ENCODE results near the gene PLS1. TPM values are rescaled to one million over a fixed set of nuclear protein-coding genes. Genes with fewer than 3 reads are reported as not detected.

PLS1 gene
- total and polyA plus RNA-seq, 2 of the 8 experiments (the other 6 are each of a cell fraction or from before 2014, with no cell fraction given), result 18.7 to 44.7 TPM

GRCh38 chr3:142657033-142657432 lies 60.8 kb downstream of the PLS1 start:
- Histone ChIP-seq H3K14ac (ENCODE audit: insufficient read length) (no peak overlapping the region), H4K20me1 (replicated peaks in 1 of 2; ENCODE audit: control insufficient read depth in 1 of 2, insufficient read depth in 2 of 2, low read length in 2 of 2) (no peaks in the 10 kb centered on the region), H3K4me1 (replicated peaks in 1 of 4; ENCODE audit: control insufficient read depth in 3 of 4, insufficient read depth in 4 of 4, low read length in 3 of 4) (peaks cover 0 to 2% (median under 1%) of the 10 kb centered on the region in 4 experiments; a peak in 2 of 7 replicates), H2AFZ (ENCODE audit: low read length) (no peak overlapping the region), H2BK15ac (ENCODE audit: low read length) (no peak overlapping the region), H2BK12ac (ENCODE audit: low read depth, low read length) (no peak overlapping the region), H2BK20ac (ENCODE audit: low read length) (no peak overlapping the region), H3K27me3 (replicated peaks in 1 of 4; ENCODE audit: control insufficient read depth in 3 of 4, extremely low read depth in 1 of 4, insufficient read depth in 3 of 4, low read length in 3 of 4) (no peaks in the 10 kb centered on the region), H4K91ac (replicated peaks; ENCODE audit: insufficient read length, low read length) (no peak overlapping the region), H3K56ac (replicated peaks; ENCODE audit: insufficient read length, low read depth, low read length) (no peak overlapping the region), H3K27ac (ENCODE audit: low read depth, low read length) (no peak overlapping the region), H3K79me1 (ENCODE audit: low read depth, low read length) (peaks cover 3% of the 10 kb centered on the region; the same call in 1 of the 2 replicates), H2BK5ac (ENCODE audit: low read depth, low read length) (no peak overlapping the region), H3K4me3 (ENCODE audit: extremely low read depth in 1 of 4, insufficient read depth in 2 of 4, low read depth in 3 of 4, low read length in 4 of 4) (no peak overlapping the region), H3K23me2 (ENCODE audit: low read depth, low read length) (no peaks in the 10 kb centered on the region), H3K23ac (ENCODE audit: insufficient read length) (no peak overlapping the region), H3K4me2 (ENCODE audit: insufficient read depth in 1 of 2, low read depth in 2 of 2, low read length in 2 of 2) (no peak overlapping the region), H3K9me3 (ENCODE audit: insufficient read depth in 2 of 2, low read depth in 1 of 2, low read length in 1 of 2) (no peaks in the 10 kb centered on the region), H2AK5ac (ENCODE audit: low read depth, low read length) (no peak overlapping the region), H3K36me3 (ENCODE audit: control insufficient read depth in 2 of 4, insufficient read depth in 4 of 4, low read length in 3 of 4) (no peaks in the 10 kb centered on the region), H2BK120ac (replicated peaks; ENCODE audit: low read depth, low read length) (no peak overlapping the region), H4K8ac (ENCODE audit: extremely low read depth, insufficient read depth, low read length) (no peak overlapping the region), H3K18ac (ENCODE audit: extremely low read depth, low read length) (no peak overlapping the region), H3K4ac (replicated peaks; ENCODE audit: insufficient read length, low read depth, low read length) (no peak overlapping the region), H3K9ac (replicated peaks in 1 of 4; ENCODE audit: extremely low read depth in 1 of 4, low read depth in 3 of 4, low read length in 3 of 4) (no peak overlapping the region), H3K79me2 (ENCODE audit: control insufficient read depth in 1 of 2, insufficient read depth in 2 of 2, low read length in 2 of 2) (no peaks in the 10 kb centered on the region), H4K5ac (ENCODE audit: insufficient read length, low read depth, low read length) (no peak overlapping the region)
- FAIRE-seq, result peak; percentile 24
- 93% methylated on average over 4 of the region's 4 CpGs; no CpG with 5 or more reads in 1 of the 2 experiments for WGBS, 2 experiments (ENCODE audit: extremely low coverage in 1 of 2, insufficient coverage in 1 of 2, insufficient read length in 1 of 2, insufficient replicate concordance in 2 of 2, low coverage in 1 of 2, low lambda C conversion rate in 2 of 2, missing lambda C conversion rate in 1 of 2)
- no peak for DNase-seq (ENCODE audit: low read depth in 1 of 2, low spot score in 2 of 2)
- TF ChIP-seq SIX5 (IDR thresholded peaks at IDR 0.05; ENCODE audit: low read depth, low read length) (no peak), CTCF (IDR thresholded peaks at IDR 0.05; ENCODE audit: control extremely low read depth in 1 of 3, insufficient read depth in 1 of 3, low read depth in 1 of 3, low read length in 3 of 3) (peak in 1 of 3 experiments; percentile 18; a peak in 1 of 4 replicates)
- ChIA-PET POLR2A (ENCODE audit: partially characterized antibody) (no interaction called here), CTCF (ENCODE audit: partially characterized antibody) (interaction anchor here (0.5 to 1.3 kb wide), 2 partner anchors 10 to 61 kb away, joined by 3 read pairs; partner anchors contain the start of gene PLS1)
